ENCODE data around the gene CETP.

DNA sequence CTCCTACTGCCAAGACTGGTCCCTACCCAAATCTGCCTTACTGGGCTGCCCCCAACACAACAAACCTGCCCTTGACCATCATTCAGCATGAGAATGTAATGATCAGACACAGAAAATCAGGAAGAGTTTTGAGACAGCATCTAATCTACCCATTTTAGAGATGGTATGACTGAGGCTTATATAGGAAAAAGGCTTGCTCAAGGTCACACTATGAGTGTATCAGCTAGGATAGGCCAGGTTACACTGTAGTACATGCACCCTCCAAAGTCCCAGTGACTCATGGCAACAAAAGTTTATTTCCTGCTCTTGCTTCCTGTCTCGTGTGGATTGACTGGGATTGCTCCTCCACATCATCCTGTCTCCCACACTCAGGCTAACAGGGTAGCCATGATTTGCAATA is 55.5 kb downstream of the CETP start:
- TF ChIP-seq ZNF274 (IDR thresholded peaks at IDR 0.05; ENCODE audit: borderline replicate concordance, low read depth, low read length) (no peak), JUN (IDR thresholded peaks at IDR 0.05; ENCODE audit: borderline replicate concordance, low read depth, low read length) (no peak), JUN (CRISPR knock-in tag; IDR thresholded peaks at IDR 0.05; ENCODE audit: borderline replicate concordance) (no peak), EZH2 (IDR thresholded peaks at IDR 0.05; ENCODE audit: borderline replicate concordance, low read depth, low read length) (no peak), SRF (CRISPR knock-in tag; IDR thresholded peaks at IDR 0.05) (no peak), HCFC1 (IDR thresholded peaks at IDR 0.05; ENCODE audit: low read depth, low read length) (no peak), KLF1 (tag; IDR thresholded peaks at IDR 0.05) (no peak), CHD2 (IDR thresholded peaks at IDR 0.05; ENCODE audit: low read depth, low read length) (no peak), MED1 (CRISPR knock-in tag; IDR thresholded peaks at IDR 0.05; ENCODE audit: borderline replicate concordance) (no peak), RFX5 (IDR thresholded peaks at IDR 0.05; ENCODE audit: low read depth, low read length) (no peak), PHF8 (IDR thresholded peaks at IDR 0.05; ENCODE audit: borderline replicate concordance, low read length) (no peak)
- TF ChIP-seq, protein P1, sequence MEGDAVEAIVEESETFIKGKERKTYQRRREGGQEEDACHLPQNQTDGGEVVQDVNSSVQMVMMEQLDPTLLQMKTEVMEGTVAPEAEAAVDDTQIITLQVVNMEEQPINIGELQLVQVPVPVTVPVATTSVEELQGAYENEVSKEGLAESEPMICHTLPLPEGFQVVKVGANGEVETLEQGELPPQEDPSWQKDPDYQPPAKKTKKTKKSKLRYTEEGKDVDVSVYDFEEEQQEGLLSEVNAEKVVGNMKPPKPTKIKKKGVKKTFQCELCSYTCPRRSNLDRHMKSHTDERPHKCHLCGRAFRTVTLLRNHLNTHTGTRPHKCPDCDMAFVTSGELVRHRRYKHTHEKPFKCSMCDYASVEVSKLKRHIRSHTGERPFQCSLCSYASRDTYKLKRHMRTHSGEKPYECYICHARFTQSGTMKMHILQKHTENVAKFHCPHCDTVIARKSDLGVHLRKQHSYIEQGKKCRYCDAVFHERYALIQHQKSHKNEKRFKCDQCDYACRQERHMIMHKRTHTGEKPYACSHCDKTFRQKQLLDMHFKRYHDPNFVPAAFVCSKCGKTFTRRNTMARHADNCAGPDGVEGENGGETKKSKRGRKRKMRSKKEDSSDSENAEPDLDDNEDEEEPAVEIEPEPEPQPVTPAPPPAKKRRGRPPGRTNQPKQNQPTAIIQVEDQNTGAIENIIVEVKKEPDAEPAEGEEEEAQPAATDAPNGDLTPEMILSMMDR (IDR thresholded peaks at IDR 0.05 in 2 of 3, conservative IDR thresholded peaks at IDR 0.05 in 1 of 3; ENCODE audit: insufficient read depth in 2 of 3, low read depth in 1 of 3, low read length in 3 of 3): no peak

Data from K562 (cell line).